ENCODE results near the gene PRDM5.

DNA sequence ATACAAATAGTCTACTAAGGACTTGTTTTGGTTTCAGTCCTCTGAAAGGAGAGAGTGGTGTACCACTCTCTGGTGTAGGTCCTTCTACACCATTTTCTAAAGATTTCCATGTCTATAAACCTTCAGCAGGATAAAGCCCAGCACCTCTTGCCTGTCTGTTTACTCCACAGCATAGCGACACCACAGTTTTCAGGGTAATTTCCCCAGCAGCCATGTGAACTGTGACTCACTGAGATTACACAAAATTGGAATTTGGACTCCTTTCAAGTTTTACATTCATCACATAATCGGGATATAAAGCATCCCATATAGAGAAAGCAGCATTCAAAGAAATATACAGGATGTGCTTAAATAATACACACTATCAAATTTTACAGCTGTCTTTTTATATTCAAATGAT is 229.6 kb downstream of the PRDM5 start:
- TF ChIP-seq, protein P1, sequence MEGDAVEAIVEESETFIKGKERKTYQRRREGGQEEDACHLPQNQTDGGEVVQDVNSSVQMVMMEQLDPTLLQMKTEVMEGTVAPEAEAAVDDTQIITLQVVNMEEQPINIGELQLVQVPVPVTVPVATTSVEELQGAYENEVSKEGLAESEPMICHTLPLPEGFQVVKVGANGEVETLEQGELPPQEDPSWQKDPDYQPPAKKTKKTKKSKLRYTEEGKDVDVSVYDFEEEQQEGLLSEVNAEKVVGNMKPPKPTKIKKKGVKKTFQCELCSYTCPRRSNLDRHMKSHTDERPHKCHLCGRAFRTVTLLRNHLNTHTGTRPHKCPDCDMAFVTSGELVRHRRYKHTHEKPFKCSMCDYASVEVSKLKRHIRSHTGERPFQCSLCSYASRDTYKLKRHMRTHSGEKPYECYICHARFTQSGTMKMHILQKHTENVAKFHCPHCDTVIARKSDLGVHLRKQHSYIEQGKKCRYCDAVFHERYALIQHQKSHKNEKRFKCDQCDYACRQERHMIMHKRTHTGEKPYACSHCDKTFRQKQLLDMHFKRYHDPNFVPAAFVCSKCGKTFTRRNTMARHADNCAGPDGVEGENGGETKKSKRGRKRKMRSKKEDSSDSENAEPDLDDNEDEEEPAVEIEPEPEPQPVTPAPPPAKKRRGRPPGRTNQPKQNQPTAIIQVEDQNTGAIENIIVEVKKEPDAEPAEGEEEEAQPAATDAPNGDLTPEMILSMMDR (IDR thresholded peaks at IDR 0.05), result no peak
- no peak for TF ChIP-seq POLR2A (IDR thresholded peaks at IDR 0.05)

All from testis (tissue), 2 donors.